ENCODE results near the gene PHLPP1. TPM values are rescaled to one million over a fixed set of nuclear protein-coding genes. Genes with fewer than 3 reads are reported as not detected.

PHLPP1 gene
- total RNA-seq, 4 donors from 2014 or later, result 6.3 to 18.0 (median 10.4) TPM

- DNase-seq (ENCODE audit: low spot score), result no peak
- no peak for ATAC-seq (ENCODE audit: low FRiP score)
- TF ChIP-seq CTCF (IDR thresholded peaks at IDR 0.05), result no peak
Observed at GRCh38 chr18:62987055-62987830, 271.9 kb downstream of the PHLPP1 start.

- DNase-seq (ENCODE audit: low spot score), result no peak
- no peak for ATAC-seq (ENCODE audit: low FRiP score)
- no peak for TF ChIP-seq CTCF (IDR thresholded peaks at IDR 0.05)
Observed at GRCh38 chr18:62987859-62988258, 272.5 kb downstream of the PHLPP1 start.

- no peak for TF ChIP-seq CTCF (IDR thresholded peaks at IDR 0.05)
- no peak for ATAC-seq (ENCODE audit: low FRiP score)
- DNase-seq (ENCODE audit: low spot score), result no peak
Observed at GRCh38 chr18:62988471-62988870, 273.1 kb downstream of the PHLPP1 start.

GRCh38 chr18:62989195-62989594, 273.9 kb downstream of the PHLPP1 start:
- DNase-seq (ENCODE audit: low spot score) (no peak), ATAC-seq (ENCODE audit: low FRiP score) (no peak)
- no peak for TF ChIP-seq CTCF (IDR thresholded peaks at IDR 0.05)

GRCh38 chr18:62990653-62991052, 275.3 kb downstream of the PHLPP1 start:
- no peak for DNase-seq (ENCODE audit: low spot score)
- no peak for ATAC-seq (ENCODE audit: low FRiP score)
- no peak for TF ChIP-seq CTCF (IDR thresholded peaks at IDR 0.05)

GRCh38 chr18:62991389-62991788, 276.0 kb downstream of the PHLPP1 start:
- DNase-seq (ENCODE audit: low spot score), result no peak
- ATAC-seq (ENCODE audit: low FRiP score), result no peak
- no peak for TF ChIP-seq CTCF (IDR thresholded peaks at IDR 0.05)

GRCh38 chr18:62991959-62992358, 276.6 kb downstream of the PHLPP1 start:
- TF ChIP-seq CTCF (IDR thresholded peaks at IDR 0.05), result no peak
- ATAC-seq (ENCODE audit: low FRiP score), result no peak
- no peak for DNase-seq (ENCODE audit: low spot score)
